Adrenal gland (tissue), 12 donors: ENCODE measurements around the gene OVOL2. TPM values are rescaled to one million over a fixed set of nuclear protein-coding genes. Genes with fewer than 3 reads are reported as not detected.
"Not testable (repeated sequence)": the region's sequence is repeated elsewhere in the genome, so short reads cannot be mapped to it uniquely, and the experiment has no call there.

Experiments used
- DNase-seq, 7 donors: peaks; one replicate each; pipeline ENCODE4 v3.0.0-alpha.2; 2019 to 2020
- H3K27ac ChIP-seq, 5 donors: fragments of 200-600 bp; sonication (generic) in 4 of 5; 1 replicate in 3 of 5; 2 replicates in 2 of 5; pipeline versions ENCODE4 v1.5.1 to v1.8.0; 2016 to 2020; ENCODE audit warnings: mild to moderate bottlenecking in 1 of 5
- H3K27me3 ChIP-seq: fragments of 200-600 bp; 2 replicates; pipeline ENCODE4 v1.8.0; 2021
- H3K36me3 ChIP-seq, 2 donors: fragments of 200-600 bp; replicated peaks in 1 of 2; 1 replicate in 1 of 2; 2 replicates in 1 of 2; pipeline versions ENCODE4 v1.5.1 to v1.8.0; 2018 to 2022
- H3K4me1 ChIP-seq, 2 donors: fragments of 200-600 bp; replicated peaks in 1 of 2; 1 replicate in 1 of 2; 2 replicates in 1 of 2; pipeline versions ENCODE4 v1.5.1 to v1.8.0; 2018 to 2021
- H3K4me3 ChIP-seq, 4 donors: fragments of 200-600 bp; sonication (generic) in 3 of 4; one replicate each; pipeline ENCODE4 v1.5.1; 2016 to 2018
- H3K9me3 ChIP-seq, 3 donors: fragments of 200-600 bp; sonication (generic) in 1 of 3; replicated peaks in 1 of 3; 1 replicate in 2 of 3; 2 replicates in 1 of 3; pipeline versions ENCODE4 v1.5.1 to v1.8.0; 2016 to 2021
- POLR2A ChIP-seq, 2 donors: fragments of 450-650 bp; IDR thresholded peaks; one replicate each; pipeline ENCODE4 v1.6.1; 2017; ENCODE audit warnings: antibody characterized with exemption in 2 of 2, mild to moderate bottlenecking in 2 of 2, moderate library complexity in 1 of 2
- WGBS, 4 donors: extraction: QIAGEN DNeasy Blood & Tissue Kit in 2 of 4; methylation state at CpG; one replicate each; pipeline versions ENCODE4 v1.1.5 to v1.1.7; 2013 to 2017; 5-methylcytosine and 5-hydroxymethylcytosine counted together
- intact Hi-C, 2 donors: fragments of 100-400 bp; cut with DNase I; formaldehyde crosslinking; loops; one replicate each; pipeline versions ENCODE4 v1.14.1 to v1.15.0; 2022 to 2023
- polyA plus RNA-seq, 3 donors: library from polyadenylated mRNA; stranded (reverse); fragments of 200-250 nt in 2 of 3; fragments of 350-450 nt in 1 of 3; fragmentation: Illumina TruSeq in 1 of 3; extraction: RNeasy Lipid Tissue Mini Kit (QIAGEN cat#74804) in 1 of 3; gene quantifications; one replicate each; pipeline ENCODE4 v1.2.3, GENCODE V29; 2013 to 2014
- total RNA-seq, 9 donors: library from RNA; depleted of rRNA in 4 of 9; stranded (reverse); fragments of >200 nt in 4 of 9; fragments of 120-200 nt in 1 of 9; fragmentation: NEBNext Ultra II Directional in 1 of 9; extraction: Animal tissue kit (Norgen Biotek cat#: 25700) in 1 of 9; gene quantifications; one replicate each; pipeline versions ENCODE4 v1.1.0 to v1.2.4, GENCODE V29; 2013 to 2023
- TF ChIP-seq, protein P1 (sequence below), 6 experiments: fragments of 450-650 bp in 4 of 6; fragments of 200-600 bp in 2 of 6; sonication (generic) in 1 of 6; IDR thresholded peaks; 1 replicate in 5 of 6; 2 replicates in 1 of 6; pipeline versions ENCODE4 v1.5.1 to v1.8.0; 2016 to 2021; ENCODE audit warnings: antibody characterized with exemption in 6 of 6, mild to moderate bottlenecking in 2 of 6, moderate library complexity in 1 of 6
- donor health status: healthy with polysubstance abuse.
- donor health status: Bipolar disorder and iron deficiency.
- donor health status: DM: yes; HTN: yes; CAD: no.
- donor health status: DM: no; HTN: no; CAD: no.
- donor health status: DM: no; HTN: no; CAD: no.
- donor health status: DM: yes; HTN: yes; CAD: no.

The OVOL2 gene
- total and polyA plus RNA-seq, 12 donors: not detected

DNA sequence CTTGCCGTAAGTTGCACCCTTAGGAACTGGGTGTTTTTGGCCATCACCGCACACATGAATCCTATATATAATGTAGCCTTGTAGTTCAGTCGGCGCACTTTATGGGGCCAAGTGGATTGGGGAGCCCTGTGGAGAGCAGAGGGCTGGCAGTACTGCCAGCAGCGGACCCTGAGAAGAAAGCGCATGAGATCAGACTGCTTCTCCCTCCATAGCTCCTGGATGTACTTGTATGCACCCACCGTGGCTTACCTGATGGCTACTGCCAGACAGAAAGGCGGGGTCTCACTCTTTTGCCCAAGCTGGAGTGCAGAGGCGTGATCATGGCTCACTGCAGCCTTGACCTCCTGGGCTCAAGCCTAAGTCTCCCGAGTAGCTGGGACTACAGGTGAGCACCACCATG lies 32.8 kb upstream of the OVOL2 start:
- Histone ChIP-seq H3K9me3 (no peaks in the 10 kb centered on the region), H3K27ac (no peak overlapping the region), H3K4me1 (no peaks in the 10 kb centered on the region), H3K4me3 (no peak overlapping the region), H3K27me3 (no peaks in the 10 kb centered on the region), H3K36me3 (no peaks in the 10 kb centered on the region)
- intact Hi-C loops: no loop called here
- DNase-seq: no peak
- 75 to 91% (median 84%) methylated on average over 6 to 10 of the region's 10 CpGs for WGBS, 4 donors
- TF ChIP-seq, protein P1, sequence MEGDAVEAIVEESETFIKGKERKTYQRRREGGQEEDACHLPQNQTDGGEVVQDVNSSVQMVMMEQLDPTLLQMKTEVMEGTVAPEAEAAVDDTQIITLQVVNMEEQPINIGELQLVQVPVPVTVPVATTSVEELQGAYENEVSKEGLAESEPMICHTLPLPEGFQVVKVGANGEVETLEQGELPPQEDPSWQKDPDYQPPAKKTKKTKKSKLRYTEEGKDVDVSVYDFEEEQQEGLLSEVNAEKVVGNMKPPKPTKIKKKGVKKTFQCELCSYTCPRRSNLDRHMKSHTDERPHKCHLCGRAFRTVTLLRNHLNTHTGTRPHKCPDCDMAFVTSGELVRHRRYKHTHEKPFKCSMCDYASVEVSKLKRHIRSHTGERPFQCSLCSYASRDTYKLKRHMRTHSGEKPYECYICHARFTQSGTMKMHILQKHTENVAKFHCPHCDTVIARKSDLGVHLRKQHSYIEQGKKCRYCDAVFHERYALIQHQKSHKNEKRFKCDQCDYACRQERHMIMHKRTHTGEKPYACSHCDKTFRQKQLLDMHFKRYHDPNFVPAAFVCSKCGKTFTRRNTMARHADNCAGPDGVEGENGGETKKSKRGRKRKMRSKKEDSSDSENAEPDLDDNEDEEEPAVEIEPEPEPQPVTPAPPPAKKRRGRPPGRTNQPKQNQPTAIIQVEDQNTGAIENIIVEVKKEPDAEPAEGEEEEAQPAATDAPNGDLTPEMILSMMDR (IDR thresholded peaks at IDR 0.05): no peak
- no peak for TF ChIP-seq POLR2A (IDR thresholded peaks at IDR 0.05)

DNA sequence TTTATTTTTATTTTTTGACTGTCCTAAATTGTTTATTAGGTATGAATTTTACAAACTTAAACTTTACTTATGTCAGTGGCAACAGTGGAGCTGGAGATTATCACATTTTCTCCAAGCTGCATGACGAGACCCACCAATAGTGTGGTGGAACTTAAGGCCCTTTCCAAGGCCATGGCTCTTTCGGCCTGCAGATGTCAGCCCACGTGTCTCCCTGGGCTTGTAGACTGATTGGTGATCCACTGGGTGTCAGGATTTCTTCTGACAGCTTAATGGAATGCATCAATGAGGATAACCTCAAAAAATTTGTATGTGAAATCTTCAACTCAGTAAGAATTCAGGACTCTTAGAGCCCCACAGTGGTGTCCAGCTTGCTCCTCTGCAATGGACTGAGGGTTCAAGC lies 32.3 kb upstream of the OVOL2 start:
- H3K27me3 ChIP-seq: no peaks in the 10 kb centered on the region
- H3K36me3 ChIP-seq: no peaks in the 10 kb centered on the region
- intact Hi-C loops: no loop called here
- WGBS, 4 donors: 25 to 58% (median 34%) methylated on average over 3 of the region's 3 CpGs
- no peak overlapping the region for H3K4me3 ChIP-seq
- H3K4me1 ChIP-seq: no peaks in the 10 kb centered on the region
- no peak for DNase-seq
- TF ChIP-seq, protein P1 (IDR thresholded peaks at IDR 0.05): no peak
- no peak for TF ChIP-seq POLR2A (IDR thresholded peaks at IDR 0.05)
- no peaks in the 10 kb centered on the region for H3K9me3 ChIP-seq
- H3K27ac ChIP-seq: no peak overlapping the region

DNA sequence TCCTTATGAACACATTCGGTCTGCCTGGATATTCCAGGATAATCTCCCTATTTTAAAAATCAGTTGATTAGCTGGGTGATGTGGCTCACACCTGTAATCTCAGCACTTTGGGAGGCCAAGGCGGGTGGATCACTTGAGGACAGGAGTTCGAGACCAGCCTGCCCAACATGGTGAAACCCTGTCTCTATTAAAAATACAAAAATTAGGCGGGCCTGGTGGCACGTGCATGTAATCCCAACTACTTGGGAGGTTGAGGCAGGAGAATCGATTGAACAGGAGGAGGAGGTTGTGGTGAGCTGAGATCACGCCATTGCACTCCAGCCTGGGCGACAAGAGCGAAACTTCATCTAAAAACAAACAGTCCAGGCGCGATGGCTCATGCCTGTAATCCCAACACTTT lies 31.1 kb upstream of the OVOL2 start:
- H3K27me3 ChIP-seq, intact Hi-C loops, H3K27ac ChIP-seq: not testable (repeated sequence)

DNA sequence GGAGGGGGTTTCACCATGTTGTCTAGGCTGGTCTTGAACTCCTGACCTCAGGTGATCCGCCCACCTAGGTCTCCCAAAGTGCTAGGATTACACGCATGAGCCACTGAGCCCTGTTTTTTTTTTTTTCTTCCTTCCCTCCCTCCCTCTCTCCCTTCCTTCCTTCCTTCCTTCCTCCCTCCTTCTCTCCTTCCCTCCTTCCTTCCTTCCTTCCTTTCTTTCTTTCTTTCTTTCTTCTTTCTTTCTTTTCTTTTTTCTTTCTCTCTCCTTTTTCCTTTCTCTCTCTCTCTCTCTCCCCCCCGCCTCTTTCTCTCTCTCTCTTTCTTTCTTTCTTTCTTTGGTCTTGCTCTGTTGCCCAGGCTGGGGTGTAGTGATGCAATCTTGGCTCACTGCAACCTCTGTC lies 30.6 kb upstream of the OVOL2 start:
- H3K4me1 ChIP-seq, DNase-seq, H3K36me3 ChIP-seq, intact Hi-C loops, H3K27ac ChIP-seq, H3K9me3 ChIP-seq, H3K27me3 ChIP-seq, H3K4me3 ChIP-seq: not testable (repeated sequence)
- WGBS, 4 donors: 71 to 90% (median 80%) methylated on average over 3 of the region's 3 CpGs

More for the DNA sequence above, 31.1 kb upstream of the OVOL2 start:
- not testable (repeated sequence) for H3K4me1 ChIP-seq, H3K9me3 ChIP-seq, H3K4me3 ChIP-seq, H3K36me3 ChIP-seq, DNase-seq
- 78 to 90% (median 85%) methylated on average over 11 of the region's 11 CpGs for WGBS, 4 donors

DNA sequence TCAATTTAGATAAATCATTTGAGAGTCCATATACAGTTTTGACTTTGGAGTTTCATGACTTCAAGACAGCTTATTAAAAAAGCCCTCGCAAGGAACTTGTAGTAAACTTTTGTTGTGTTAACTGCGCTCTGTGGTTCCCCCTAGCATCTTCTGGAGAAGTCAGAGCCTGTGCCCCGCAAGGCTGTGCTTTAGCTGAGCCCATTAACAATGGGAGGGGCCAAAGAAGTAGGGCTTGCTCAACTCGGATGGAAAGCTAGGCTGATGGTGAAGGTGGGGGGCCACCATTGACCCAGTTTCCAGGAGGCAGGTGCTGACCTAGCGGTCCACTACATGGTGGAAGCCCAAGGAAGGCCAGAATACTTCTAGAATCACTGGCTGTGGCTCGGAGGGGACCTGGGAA lies 29.3 kb upstream of the OVOL2 start:
- no peaks in the 10 kb centered on the region for H3K36me3 ChIP-seq
- DNase-seq: no peak
- intact Hi-C loops: no loop called here
- no peaks in the 10 kb centered on the region for H3K27me3 ChIP-seq
- 60 to 71% (median 64%) methylated on average over 6 of the region's 6 CpGs for WGBS, 4 donors
- no peak overlapping the region for H3K4me3 ChIP-seq
- TF ChIP-seq, protein P1 (IDR thresholded peaks at IDR 0.05): no peak
- no peak for TF ChIP-seq POLR2A (IDR thresholded peaks at IDR 0.05)
- no peak overlapping the region for H3K27ac ChIP-seq
- no peaks in the 10 kb centered on the region for H3K4me1 ChIP-seq
- no peaks in the 10 kb centered on the region for H3K9me3 ChIP-seq

DNA sequence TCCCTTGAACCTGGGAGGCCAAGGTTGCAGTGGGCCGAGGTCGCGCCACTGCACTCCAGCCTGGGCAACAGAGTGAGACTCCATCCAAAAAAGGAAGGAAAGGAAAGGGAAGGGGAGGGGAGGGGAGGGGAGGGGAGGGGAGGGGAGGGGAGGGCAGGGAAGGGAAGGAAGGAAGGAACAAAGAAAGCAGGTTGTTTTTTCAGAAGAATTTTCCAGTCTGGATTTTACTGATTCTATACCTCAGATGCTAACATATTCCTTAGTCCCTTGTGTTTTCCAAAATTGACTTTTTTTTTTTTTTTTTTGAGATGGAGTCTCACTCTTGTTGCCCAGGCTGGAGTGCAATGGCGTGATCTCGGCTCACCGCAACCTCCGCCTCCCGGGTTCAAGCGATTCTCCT lies 23.1 kb upstream of the OVOL2 start:
- 87 to 93% (median 89%) methylated on average over 9 of the region's 9 CpGs for WGBS, 4 donors
- intact Hi-C loops, H3K4me3 ChIP-seq, H3K4me1 ChIP-seq, H3K27me3 ChIP-seq, H3K36me3 ChIP-seq, DNase-seq, H3K27ac ChIP-seq, H3K9me3 ChIP-seq: not testable (repeated sequence)
